HL-60/S4 treated with retinoic acid at 250 ng/mL for 4 days and 3 days (cell line): Measurements from ENCODE around the gene RNF123.

ENCODE experiments used
- in situ Hi-C: fragments of 300-500 bp; cut with MboI; formaldehyde crosslinking; loops from 2 replicates; pipeline ENCODE4 v1.7.0; 2022; ENCODE audit warnings: low sequenced_read_pairs

RNF123 gene

DNA sequence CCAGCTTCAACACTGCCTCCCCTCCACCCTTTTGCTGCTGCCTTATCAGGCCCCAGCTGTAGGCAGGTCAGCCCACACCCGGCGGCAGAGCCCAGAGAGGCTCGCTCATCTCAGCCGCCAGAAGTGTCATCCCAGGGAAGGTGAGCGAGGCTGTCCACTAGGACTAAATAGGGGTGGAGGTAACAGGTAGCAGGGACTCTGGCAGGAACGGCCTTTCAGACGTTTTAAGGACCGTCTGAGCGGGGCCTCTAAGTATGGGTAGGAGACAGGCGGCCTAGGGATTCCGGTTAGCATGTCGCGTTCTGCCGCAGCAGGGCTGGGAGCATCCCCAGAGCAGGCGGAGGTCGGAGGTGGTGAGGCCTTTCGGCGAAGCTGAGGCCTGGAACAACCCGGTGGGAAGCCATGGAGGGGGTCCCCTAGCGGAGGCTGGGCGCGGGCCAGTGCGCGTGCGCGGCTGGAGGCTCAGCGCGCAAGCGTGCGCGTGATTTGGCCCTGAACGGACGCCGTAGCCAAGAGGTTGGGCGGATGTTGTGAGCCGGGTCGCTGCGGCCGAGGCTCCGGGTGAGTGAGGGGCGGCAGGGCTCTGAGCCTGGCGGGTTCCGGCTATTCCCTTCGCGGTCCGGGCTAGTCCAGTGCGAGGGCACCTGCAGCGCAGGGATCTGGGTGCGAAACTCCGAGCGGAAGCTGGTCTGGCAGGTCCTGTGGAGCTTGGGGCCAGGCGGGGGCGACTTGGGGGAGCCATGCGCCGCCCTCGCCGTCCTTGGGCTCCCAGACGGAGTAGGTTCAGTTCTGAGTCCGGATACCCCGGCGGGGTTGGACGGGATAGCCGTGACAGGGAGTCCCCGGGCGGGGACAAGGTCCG is at the start of gene RNF123, which contains the start of gene MST1:
Gene RNF123, plus strand, starts transcription at position 512 of the 862 bp plus-strand sequence. CDS start 1,609 bp downstream, outside the sequence.
Gene MST1, minus strand, starts transcription at position 429 of the 862 bp plus-strand sequence. CDS start 783 bp downstream, outside the sequence.
- in situ Hi-C loops: no loop called here

DNA sequence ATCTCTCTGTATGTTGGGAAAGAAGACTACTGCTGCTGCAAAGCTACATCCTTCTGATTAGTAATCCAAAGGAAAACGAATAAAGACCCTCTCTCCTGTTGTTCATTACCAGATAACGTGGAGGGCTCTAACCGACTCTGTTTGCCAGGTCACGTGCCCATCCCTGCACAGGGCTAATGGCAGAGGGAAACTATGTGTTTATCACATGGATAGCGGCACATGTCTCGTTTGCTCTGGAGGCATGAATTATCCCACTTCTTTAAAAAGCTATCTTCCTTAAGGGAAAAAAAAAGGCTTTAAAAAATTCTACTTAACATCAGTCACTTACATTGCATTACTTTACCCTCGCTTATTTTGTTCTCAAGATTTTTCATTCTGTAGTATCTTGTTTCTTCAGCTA is 48.1 kb upstream of the RNF123 start:
- in situ Hi-C loops: no loop called here

DNA sequence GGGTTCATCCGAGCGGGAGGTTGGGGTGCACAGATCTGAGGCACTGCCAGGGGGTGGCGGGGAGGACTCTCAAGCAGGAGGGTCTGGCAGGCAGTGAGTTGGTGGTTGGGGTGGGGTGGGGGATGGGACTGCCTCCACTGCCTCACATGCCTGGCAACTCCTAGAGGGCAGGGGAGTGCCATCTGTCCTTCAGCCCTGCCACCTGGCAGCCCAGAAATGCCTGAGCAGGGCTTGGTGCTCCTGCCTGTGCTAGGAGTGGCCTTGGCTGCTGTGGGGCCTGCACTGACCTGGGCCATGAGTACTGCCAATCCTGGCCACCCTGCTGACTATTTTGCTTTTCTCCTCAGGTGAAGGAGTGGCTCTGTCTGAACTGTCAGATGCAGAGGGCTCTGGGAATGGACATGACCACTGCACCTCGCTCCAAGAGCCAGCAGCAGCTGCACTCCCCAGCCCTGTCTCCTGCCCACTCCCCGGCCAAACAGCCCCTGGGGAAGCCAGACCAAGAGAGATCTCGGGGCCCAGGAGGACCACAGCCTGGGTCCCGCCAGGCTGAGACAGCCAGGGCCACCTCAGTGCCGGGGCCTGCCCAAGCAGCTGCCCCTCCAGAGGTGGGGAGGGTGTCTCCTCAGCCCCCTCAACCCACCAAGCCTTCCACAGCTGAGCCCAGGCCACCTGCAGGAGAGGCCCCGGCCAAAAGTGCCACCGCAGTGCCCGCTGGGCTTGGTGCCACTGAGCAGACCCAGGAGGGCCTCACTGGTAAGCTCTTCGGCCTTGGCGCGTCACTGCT is 47.2 kb upstream of the RNF123 start:
- in situ Hi-C loops: no loop called here

DNA sequence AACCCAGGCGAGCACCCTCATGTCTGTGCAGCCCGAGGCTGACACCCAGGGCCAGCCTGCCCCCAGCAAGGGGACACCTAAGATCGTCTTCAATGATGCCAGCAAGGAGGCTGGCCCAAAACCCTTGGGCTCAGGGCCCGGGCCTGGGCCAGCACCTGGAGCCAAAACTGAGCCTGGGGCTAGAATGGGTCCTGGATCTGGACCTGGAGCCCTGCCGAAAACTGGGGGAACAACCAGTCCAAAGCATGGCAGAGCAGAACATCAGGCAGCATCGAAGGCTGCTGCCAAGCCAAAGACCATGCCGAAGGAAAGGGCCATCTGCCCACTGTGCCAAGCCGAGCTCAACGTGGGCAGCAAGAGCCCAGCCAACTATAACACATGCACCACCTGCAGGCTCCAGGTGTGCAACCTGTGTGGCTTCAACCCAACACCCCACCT is 46.6 kb upstream of the RNF123 start:
- in situ Hi-C loops: no loop called here

DNA sequence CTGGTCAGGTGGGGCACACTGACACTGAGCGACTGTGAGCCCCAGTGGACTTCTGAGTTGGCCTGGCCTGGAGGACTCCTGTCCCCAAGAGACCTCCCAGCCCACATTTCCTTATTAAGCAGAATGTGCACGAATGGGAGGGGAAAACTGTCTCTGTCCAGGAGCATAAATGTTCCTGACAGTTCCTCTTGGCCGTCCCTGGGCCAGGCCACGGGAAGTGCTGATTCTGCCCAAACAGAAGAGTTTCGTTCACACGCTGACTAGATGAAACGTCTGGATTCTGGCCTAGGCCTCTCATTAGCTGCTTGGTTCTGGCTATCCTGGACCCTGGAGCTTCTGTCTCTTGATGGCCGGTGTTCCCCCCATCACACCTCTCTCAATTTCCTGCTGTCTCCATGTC is 44.7 kb upstream of the RNF123 start:
- in situ Hi-C loops: no loop called here

DNA sequence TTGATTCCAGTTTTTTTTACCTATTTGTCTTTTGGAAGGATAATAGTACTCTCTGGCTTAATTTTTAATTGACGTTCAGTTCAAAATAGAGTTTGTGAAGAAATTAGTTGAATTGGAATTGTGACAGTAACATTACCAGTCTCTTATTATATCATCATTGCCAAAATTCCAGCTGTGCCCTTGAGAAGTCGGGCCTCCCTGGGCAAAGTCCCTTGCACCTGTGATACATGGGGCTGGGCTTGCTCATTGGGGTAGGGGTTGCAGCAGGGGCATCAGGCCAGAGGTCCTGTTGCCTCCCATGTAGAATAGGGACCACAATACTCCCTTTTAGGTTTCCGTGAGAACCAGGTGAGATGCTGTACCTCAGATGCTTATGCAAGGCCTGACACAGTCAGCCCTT is 43.1 kb upstream of the RNF123 start:
- in situ Hi-C loops: no loop called here

DNA sequence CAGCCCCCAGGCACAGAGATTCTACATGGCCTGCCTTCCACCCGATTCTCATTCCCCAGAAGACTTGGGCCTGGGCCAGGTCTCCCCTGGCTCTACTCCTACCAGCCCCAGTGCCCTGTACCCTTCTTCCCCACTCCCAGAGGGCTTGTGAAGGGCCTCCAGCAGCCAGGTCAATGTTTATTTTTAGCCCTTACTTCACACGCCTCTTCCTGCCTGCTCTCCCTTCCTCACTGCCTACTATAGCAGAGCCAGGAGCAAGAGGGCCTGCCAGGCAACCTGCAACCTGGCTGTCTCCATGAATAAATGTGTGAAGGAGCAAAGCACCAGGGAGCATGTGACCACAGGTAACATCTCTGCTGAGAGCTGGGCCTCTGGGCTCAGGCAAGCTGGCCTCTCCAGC is 41.6 kb upstream of the RNF123 start:
- in situ Hi-C loops: no loop called here

DNA sequence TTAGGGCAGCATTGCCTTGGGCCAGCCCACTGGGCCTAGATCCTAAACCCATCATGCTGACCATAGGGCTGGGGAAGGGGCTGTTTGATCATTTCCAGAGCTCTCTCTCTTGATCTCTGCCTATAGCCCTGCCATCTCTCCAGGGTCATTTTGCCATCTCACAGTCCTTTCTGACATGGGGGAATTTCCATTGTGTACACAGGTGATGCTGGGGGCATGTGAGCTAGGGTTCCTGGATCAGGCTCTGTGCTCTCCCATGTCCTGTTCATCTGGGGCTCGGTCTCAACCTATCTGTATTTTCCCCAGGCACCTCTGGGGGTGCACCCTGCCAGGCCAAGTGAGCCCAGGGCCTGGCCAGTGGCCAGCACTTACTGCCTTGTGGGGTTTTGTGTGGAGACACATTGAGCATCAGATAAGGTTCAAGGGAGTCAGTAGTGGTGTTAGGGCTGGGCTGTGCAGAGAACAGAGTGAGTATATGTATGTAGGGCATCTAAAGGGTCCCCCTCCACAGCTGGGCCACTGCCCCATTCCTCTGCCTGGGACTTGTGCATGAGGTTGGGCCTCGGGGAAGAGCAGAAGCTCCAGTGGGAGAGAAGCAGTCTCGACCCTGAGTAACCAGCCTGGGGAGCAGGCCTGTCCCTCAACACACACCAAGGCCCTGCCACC is 40.9 kb upstream of the RNF123 start:
- in situ Hi-C loops: no loop called here

DNA sequence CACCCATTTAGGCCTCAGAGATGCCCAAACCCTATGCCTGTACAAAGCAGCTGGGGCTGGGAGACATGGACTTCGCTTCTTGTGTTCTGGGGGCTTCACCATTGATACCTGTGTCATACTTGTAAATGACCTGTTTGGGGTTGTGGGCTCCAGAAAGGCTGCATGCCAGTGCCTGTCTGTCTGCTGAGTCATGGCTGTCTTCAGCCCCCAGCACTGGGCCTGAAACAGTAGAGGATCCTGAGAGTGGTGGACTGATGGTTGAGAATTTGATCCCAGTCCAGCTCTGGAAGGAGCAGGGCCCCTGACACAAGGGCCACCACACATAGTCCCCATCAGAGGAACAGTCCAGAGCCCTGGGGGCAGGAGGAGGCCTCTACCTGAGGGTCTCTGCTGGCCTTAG is 39.8 kb upstream of the RNF123 start:
- in situ Hi-C loops: no loop called here

DNA sequence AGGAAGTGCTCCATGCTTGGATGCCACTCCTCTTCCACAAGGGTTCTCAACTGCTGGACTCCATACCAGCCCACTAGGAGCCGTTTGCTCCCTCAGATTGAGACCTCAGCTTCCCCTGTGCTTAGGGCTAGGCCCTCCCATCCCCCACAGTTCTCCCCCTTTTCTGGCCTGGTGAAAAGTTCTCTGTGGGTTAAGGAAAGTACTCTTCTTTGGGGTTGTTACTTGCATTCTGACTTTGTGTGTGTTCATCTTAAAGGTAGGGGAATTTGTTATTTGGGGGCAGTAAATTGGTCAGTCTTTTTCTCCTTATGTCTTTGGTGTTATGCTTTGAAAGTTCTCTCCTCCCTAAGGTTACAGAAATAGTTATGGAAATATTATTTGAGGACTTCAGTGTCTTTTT is 39.2 kb upstream of the RNF123 start:
- in situ Hi-C loops: no loop called here

DNA sequence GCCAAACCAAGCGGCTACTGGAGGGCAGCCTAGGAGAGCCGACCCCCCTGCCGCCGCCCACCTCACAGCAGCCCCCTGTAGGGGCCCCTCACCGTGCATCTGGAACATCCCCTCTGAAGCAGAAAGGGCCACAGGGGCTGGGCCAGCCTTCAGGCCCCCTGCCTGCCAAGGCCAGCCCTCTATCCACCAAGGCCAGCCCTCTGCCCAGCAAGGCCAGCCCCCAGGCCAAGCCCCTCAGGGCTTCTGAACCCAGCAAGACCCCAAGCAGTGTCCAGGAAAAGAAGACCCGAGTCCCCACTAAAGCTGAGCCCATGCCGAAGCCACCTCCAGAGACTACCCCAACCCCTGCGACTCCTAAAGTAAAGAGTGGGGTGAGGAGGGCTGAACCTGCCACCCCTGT is 38.7 kb upstream of the RNF123 start:
- in situ Hi-C loops: no loop called here

DNA sequence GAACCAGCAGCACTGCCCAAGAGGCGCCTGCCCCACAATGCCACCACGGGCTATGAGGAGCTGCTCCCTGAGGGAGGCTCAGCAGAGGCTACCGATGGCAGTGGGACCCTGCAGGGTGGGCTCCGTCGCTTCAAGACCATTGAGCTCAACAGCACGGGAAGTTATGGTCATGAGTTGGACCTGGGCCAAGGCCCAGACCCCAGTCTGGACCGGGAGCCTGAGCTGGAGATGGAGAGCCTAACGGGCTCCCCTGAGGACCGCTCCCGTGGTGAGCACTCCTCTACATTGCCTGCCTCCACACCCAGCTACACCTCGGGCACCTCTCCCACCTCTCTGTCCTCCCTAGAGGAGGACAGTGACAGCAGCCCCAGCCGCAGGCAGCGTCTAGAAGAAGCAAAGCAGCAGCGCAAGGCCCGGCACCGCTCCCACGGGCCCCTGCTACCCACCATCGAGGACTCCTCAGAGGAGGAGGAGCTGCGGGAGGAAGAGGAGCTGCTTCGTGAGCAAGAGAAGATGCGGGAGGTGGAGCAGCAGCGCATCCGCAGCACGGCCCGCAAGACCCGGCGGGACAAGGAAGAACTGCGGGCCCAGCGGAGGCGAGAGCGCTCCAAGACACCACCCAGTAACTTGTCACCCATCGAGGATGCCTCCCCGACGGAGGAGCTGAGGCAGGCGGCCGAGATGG is 37.0 kb upstream of the RNF123 start:
- in situ Hi-C loops: no loop called here

DNA sequence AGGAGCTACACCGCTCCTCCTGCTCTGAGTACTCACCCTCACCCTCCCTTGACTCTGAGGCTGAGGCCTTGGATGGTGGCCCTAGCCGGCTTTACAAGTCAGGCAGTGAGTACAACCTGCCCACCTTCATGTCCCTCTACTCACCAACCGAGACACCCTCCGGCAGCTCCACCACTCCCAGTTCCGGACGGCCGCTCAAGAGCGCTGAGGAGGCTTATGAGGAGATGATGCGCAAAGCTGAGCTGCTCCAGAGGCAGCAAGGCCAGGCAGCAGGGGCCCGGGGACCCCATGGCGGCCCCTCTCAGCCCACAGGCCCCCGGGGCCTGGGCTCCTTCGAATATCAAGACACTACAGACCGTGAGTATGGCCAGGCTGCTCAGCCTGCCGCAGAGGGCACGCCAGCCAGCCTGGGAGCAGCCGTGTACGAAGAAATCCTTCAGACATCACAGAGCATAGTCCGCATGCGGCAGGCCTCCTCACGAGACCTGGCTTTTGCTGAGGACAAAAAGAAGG is 36.4 kb upstream of the RNF123 start:
- in situ Hi-C loops: no loop called here

DNA sequence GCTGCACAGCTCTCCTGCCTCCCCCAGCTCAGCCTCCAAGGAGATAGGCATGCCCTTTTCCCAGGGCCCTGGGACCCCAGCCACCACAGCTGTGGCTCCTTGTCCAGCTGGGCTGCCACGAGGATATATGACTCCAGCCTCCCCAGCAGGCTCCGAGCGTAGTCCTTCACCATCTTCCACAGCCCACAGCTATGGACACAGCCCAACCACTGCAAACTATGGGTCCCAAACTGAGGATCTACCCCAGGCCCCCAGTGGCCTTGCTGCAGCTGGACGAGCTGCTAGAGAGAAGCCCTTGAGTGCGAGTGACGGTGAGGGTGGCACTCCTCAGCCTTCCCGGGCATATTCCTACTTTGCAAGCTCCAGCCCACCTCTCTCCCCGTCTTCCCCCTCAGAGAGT is 35.7 kb upstream of the RNF123 start:
- in situ Hi-C loops: no loop called here

DNA sequence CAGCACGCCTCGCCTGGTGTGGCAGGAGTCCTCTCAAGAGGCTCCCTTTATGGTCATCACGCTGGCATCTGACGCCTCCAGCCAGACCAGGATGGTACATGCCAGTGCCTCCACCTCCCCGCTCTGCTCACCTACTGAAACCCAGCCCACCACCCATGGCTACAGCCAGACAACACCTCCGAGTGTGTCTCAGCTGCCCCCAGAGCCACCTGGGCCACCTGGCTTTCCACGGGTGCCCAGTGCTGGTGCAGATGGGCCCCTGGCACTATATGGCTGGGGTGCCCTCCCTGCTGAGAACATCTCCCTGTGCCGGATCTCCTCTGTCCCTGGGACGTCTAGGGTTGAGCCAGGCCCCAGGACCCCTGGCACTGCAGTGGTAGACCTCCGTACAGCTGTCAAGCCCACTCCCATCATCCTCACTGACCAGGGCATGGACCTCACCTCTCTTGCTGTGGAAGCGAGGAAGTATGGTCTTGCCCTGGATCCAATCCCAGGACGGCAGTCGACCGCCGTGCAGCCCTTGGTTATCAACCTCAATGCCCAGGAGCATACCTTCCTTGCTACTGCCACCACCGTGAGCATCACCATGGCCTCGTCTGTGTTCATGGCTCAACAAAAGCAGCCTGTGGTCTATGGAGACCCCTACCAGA is 35.1 kb upstream of the RNF123 start:
- in situ Hi-C loops: no loop called here

DNA sequence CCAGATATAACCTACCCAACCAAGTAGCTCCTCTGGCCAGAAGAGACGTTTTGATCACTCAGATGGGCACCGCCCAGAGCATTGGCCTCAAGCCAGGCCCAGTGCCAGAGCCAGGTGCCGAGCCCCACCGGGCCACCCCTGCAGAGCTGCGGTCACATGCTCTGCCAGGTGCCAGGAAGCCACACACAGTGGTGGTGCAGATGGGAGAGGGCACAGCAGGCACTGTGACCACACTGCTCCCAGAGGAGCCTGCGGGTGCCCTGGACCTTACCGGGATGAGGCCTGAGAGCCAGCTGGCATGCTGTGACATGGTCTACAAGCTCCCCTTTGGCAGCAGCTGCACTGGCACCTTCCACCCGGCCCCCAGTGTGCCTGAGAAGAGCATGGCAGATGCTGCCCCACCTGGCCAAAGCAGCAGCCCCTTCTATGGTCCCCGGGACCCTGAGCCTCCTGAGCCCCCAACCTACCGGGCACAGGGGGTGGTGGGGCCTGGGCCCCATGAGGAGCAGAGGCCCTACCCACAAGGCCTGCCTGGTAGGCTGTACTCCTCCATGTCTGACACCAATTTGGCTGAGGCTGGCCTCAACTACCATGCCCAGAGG is 34.3 kb upstream of the RNF123 start:
- in situ Hi-C loops: no loop called here

DNA sequence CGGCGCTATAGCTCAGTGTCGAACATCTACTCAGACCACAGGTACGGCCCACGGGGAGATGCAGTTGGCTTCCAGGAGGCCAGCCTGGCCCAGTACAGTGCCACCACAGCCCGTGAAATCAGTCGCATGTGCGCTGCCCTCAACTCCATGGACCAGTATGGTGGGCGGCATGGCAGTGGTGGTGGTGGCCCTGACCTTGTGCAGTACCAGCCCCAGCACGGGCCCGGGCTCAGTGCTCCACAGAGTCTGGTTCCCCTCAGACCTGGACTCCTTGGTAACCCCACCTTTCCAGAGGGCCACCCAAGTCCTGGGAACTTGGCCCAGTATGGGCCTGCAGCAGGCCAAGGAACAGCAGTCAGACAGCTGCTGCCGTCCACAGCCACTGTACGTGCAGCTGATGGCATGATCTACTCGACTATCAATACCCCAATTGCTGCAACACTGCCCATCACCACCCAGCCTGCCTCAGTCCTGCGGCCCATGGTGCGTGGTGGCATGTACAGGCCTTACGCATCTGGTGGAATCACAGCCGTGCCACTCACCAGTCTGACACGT is 33.5 kb upstream of the RNF123 start:
- in situ Hi-C loops: no loop called here

DNA sequence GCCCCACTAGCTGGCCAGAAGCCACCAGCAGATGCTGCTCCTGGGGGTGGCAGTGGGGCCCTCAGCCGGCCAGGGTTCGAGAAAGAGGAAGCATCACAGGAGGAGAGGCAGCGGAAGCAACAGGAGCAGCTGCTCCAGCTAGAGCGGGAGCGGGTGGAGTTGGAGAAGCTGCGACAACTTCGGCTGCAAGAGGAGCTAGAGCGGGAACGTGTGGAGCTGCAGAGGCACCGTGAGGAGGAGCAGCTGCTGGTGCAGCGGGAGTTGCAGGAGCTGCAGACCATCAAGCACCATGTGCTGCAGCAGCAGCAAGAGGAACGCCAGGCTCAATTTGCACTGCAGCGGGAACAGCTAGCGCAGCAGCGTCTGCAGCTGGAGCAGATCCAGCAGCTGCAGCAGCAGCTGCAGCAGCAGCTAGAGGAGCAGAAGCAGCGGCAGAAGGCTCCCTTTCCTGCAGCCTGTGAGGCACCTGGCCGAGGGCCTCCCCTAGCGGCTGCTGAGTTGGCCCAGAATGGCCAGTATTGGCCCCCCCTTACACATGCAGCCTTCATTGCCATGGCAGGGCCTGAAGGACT is 32.7 kb upstream of the RNF123 start:
- in situ Hi-C loops: no loop called here
